Neuronal stem cell (in vitro differentiated cells): Measurements from ENCODE around the gene CPXM1.

Source experiments
- DNase-seq: peaks from one replicate; pipeline ENCODE4 v3.0.0-alpha.2; 2013; ENCODE audit warnings: low spot score
- H2AFZ ChIP-seq: one replicate; pipeline ENCODE4 v1.6.1; 2013; ENCODE audit warnings: mild to moderate bottlenecking, low read length, inconsistent platforms
- H2AK5ac ChIP-seq: 2 replicates; pipeline ENCODE4 v1.6.1; 2013; ENCODE audit warnings: low read depth, mild to moderate bottlenecking, inconsistent platforms, low read length, moderate library complexity, mixed read lengths
- H2BK120ac ChIP-seq: 2 replicates; pipeline ENCODE4 v1.6.1; 2013; ENCODE audit warnings: low read depth, mild to moderate bottlenecking, inconsistent platforms, low read length, moderate library complexity, mixed read lengths
- H2BK12ac ChIP-seq: one replicate; pipeline ENCODE4 v1.6.1; 2013; ENCODE audit warnings: low read length, inconsistent platforms
- H2BK15ac ChIP-seq: 2 replicates; pipeline ENCODE4 v1.6.1; 2013; ENCODE audit warnings: mild to moderate bottlenecking, low read length, inconsistent platforms, mixed read lengths
- H2BK5ac ChIP-seq: one replicate; pipeline ENCODE4 v1.6.1; 2013; ENCODE audit warnings: inconsistent platforms, mild to moderate bottlenecking, low read length, moderate library complexity
- H3K14ac ChIP-seq: one replicate; pipeline ENCODE4 v1.6.1; 2013; ENCODE audit warnings: low read length, inconsistent platforms
- H3K18ac ChIP-seq: 2 replicates; pipeline ENCODE4 v1.6.1; 2013; ENCODE audit warnings: low read length, inconsistent platforms
- H3K23ac ChIP-seq: 2 replicates; pipeline ENCODE4 v1.6.1; 2013; ENCODE audit warnings: low read depth, mild to moderate bottlenecking, mixed read lengths, low read length, inconsistent platforms; ENCODE audit not compliant: poor library complexity
- H3K27ac ChIP-seq: replicated peaks from 3 replicates; pipeline ENCODE4 v1.5.1; 2013; ENCODE audit warnings: low read length, inconsistent platforms
- H3K27me3 ChIP-seq, 3 experiments: 2 replicates each; pipeline ENCODE4 v1.6.1; 2013; ENCODE audit warnings: low read length in 3 of 3, mild to moderate bottlenecking in 2 of 3, inconsistent platforms in 1 of 3, low read depth in 1 of 3, mixed read lengths in 1 of 3, moderate library complexity in 1 of 3; ENCODE audit not compliant: control insufficient read depth in 3 of 3, insufficient read depth in 3 of 3
- H3K36me3 ChIP-seq, 2 donors: replicated peaks in 1 of 2; 2 replicates each; pipeline ENCODE4 v1.6.1; 2013; ENCODE audit warnings: low read length in 2 of 2; ENCODE audit not compliant: control insufficient read depth in 2 of 2, insufficient read depth in 2 of 2
- H3K4ac ChIP-seq: 2 replicates; pipeline ENCODE4 v1.6.1; 2013; ENCODE audit warnings: inconsistent platforms, mild to moderate bottlenecking, low read length, moderate library complexity
- H3K4me1 ChIP-seq, 2 donors: 1 replicate in 1 of 2; 2 replicates in 1 of 2; pipeline ENCODE4 v1.6.1; 2013; ENCODE audit warnings: low read length in 2 of 2, low read depth in 1 of 2; ENCODE audit not compliant: control insufficient read depth in 2 of 2, insufficient read depth in 1 of 2
- H3K4me2 ChIP-seq: one replicate; pipeline ENCODE4 v1.6.1; 2013; ENCODE audit warnings: mild to moderate bottlenecking, low read length, inconsistent platforms; ENCODE audit not compliant: insufficient read depth, poor library complexity, severe bottlenecking
- H3K4me3 ChIP-seq, 2 donors: 2 replicates each; pipeline ENCODE4 v1.5.1; 2013; ENCODE audit warnings: low read length in 2 of 2, mild to moderate bottlenecking in 2 of 2, inconsistent platforms in 1 of 2, moderate library complexity in 1 of 2
- H3K79me1 ChIP-seq: one replicate; pipeline ENCODE4 v1.6.1; 2013; ENCODE audit warnings: low read depth, mild to moderate bottlenecking, inconsistent platforms, low read length, moderate library complexity
- H3K9ac ChIP-seq: one replicate; pipeline ENCODE4 v1.6.1; 2013; ENCODE audit warnings: mild to moderate bottlenecking, low read depth, low read length, inconsistent platforms; ENCODE audit not compliant: poor library complexity
- H3K9me3 ChIP-seq, 2 donors: replicated peaks in 1 of 2; 2 replicates each; pipeline versions ENCODE3 to v1.6.1; 2013; ENCODE audit warnings: low read length in 2 of 2, mild to moderate bottlenecking in 2 of 2, inconsistent platforms in 1 of 2, low read depth in 1 of 2, mixed read lengths in 1 of 2, moderate library complexity in 1 of 2; ENCODE audit not compliant: control insufficient read depth in 2 of 2, insufficient read depth in 1 of 2
- H4K8ac ChIP-seq: one replicate; pipeline ENCODE4 v1.6.1; 2013; ENCODE audit warnings: low read depth, mild to moderate bottlenecking, inconsistent platforms, low read length, moderate library complexity
- H4K91ac ChIP-seq: one replicate; pipeline ENCODE4 v1.6.1; 2013; ENCODE audit warnings: low read length, low read depth, mild to moderate bottlenecking, inconsistent platforms; ENCODE audit not compliant: poor library complexity
- WGBS, 2 donors: extraction: QIAGEN DNeasy Blood & Tissue Kit; methylation state at CpG; one replicate each; pipeline ENCODE4 v1.1.7; 2013; ENCODE audit warnings: missing lambda C conversion rate in 2 of 2, mixed read lengths in 1 of 2; ENCODE audit not compliant: insufficient read length in 2 of 2, insufficient replicate concordance in 1 of 2; ENCODE audit errors: extremely low coverage in 2 of 2; 5-methylcytosine and 5-hydroxymethylcytosine counted together

CPXM1 gene

DNA sequence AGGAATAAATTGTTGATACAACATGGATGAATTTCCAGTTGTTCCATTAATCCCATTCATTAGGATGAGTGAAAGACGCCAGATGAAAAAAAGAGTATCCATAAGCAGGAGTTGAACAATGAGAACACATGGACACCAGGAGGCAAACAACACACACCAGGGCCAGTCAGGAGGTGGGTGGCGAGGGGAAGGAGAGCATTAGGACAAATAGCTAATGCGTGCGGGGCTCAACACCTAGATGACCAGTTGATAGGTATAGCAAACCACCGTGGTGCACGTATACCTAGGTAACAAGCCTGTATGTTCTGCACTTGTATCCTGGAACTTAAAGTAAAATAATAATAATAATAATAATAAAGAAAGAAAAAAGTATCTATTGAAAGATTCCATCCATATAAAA is 28.9 kb upstream of the CPXM1 start:
- DNase-seq: no peak
- H2AFZ ChIP-seq: no peak overlapping the region
- H3K27me3 ChIP-seq: peaks cover 0 to 18% (median 0%) of the 10 kb centered on the region in 3 experiments
- no peak overlapping the region for H2BK120ac ChIP-seq
- no peak overlapping the region for H2BK5ac ChIP-seq
- H4K91ac ChIP-seq: no peak overlapping the region
- H3K9ac ChIP-seq: no peak overlapping the region
- no CpG with 5 or more reads among the region's 6 CpGs for WGBS, 2 donors
- no peak overlapping the region for H2BK15ac ChIP-seq
- no peak overlapping the region for H3K4me3 ChIP-seq
- no peak overlapping the region for H2AK5ac ChIP-seq
- H4K8ac ChIP-seq: no peak overlapping the region
- no peak overlapping the region for H3K4ac ChIP-seq
- no peaks in the 10 kb centered on the region for H3K36me3 ChIP-seq
- H3K9me3 ChIP-seq: no peaks in the 10 kb centered on the region
- no peak overlapping the region for H3K18ac ChIP-seq
- H3K4me1 ChIP-seq: no peaks in the 10 kb centered on the region
- no peak overlapping the region for H3K23ac ChIP-seq
- H3K27ac ChIP-seq: no peak overlapping the region
- no peaks in the 10 kb centered on the region for H3K79me1 ChIP-seq
- H3K14ac ChIP-seq: no peak overlapping the region
- H2BK12ac ChIP-seq: no peak overlapping the region
- no peak overlapping the region for H3K4me2 ChIP-seq

DNA sequence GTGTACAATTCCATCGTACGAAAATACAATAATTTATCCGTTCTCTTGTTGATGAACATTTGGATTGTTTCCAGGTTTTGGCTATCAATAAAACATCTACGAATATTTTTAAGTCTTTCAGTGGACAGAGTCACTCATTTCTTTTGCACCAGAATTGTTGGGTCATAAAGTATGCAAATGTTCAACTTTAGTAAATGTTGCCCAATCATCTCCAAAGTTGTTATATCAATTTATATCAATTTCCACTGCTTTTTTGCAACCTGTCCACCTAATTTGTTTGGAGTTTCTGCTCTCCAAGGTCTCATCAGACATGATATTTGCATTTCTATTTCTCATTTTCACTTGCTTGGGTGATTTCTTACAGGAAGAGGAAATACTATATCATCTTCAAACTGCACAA is 26.2 kb upstream of the CPXM1 start:
- H3K14ac ChIP-seq: no peak overlapping the region
- H3K4me1 ChIP-seq: peaks cover 0 to 2% of the 10 kb centered on the region in 2 donors
- no peak overlapping the region for H2BK5ac ChIP-seq
- H3K4me3 ChIP-seq: no peak overlapping the region
- H3K9me3 ChIP-seq: peaks cover 0 to 3% of the 10 kb centered on the region in 2 donors
- H2AK5ac ChIP-seq: no peak overlapping the region
- no peak overlapping the region for H2BK15ac ChIP-seq
- H4K8ac ChIP-seq: no peak overlapping the region
- no peak overlapping the region for H3K23ac ChIP-seq
- H3K18ac ChIP-seq: no peak overlapping the region
- H2BK120ac ChIP-seq: no peak overlapping the region
- WGBS, 2 donors: no CpG with 5 or more reads among the region's 4 CpGs
- H3K27ac ChIP-seq: no peak overlapping the region
- no peaks in the 10 kb centered on the region for H3K79me1 ChIP-seq
- no peaks in the 10 kb centered on the region for H3K36me3 ChIP-seq
- H4K91ac ChIP-seq: no peak overlapping the region
- no peak overlapping the region for H3K4me2 ChIP-seq
- H3K9ac ChIP-seq: no peak overlapping the region
- H3K27me3 ChIP-seq: peaks cover 2 to 23% (median 6%) of the 10 kb centered on the region in 3 experiments
- DNase-seq: no peak
- H2AFZ ChIP-seq: no peak overlapping the region
- no peak overlapping the region for H2BK12ac ChIP-seq
- no peak overlapping the region for H3K4ac ChIP-seq

DNA sequence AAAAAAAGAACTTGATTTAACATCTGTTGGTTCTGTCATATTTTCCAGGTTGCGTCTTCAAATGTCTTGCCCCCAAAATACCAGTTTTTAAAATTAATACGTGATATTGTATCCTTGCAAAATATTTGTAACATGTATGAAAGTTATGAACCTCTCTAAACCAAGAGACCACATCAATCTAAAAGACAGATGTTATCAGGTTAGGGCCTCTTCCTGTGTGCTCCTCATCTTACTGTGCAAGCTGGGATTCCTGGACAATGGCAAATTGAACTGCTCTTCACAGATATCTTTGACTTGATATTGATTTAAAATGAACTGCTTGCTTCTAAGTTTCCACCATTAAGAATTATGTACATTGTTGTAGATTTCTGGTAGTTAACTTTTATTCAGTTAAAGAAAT is 25.3 kb upstream of the CPXM1 start:
- H3K23ac ChIP-seq: no peak overlapping the region

DNA sequence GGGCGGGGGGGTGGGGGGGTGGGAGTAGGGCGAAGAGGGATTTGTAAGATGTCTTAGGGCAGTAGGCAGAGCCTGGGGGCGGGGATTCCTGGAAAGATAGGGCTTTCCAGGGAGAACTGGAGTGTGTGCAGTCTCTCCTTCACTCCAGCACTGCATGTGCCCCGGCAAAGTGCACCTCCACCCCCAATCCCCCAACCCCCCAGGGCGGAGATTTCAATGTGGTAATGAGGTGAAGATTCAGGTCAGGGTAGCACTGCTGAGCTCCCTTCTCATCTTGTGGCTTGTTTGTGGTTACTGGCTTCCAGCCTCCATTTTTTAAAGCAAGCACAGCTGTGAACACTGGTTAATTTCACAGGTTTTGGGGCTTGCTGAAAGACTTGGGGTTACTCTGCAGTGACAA is 21.6 kb upstream of the CPXM1 start:
- no peak overlapping the region for H3K9ac ChIP-seq
- no peak overlapping the region for H2BK15ac ChIP-seq
- DNase-seq: no peak
- H3K79me1 ChIP-seq: no peaks in the 10 kb centered on the region
- no peak overlapping the region for H3K27ac ChIP-seq
- H2AK5ac ChIP-seq: no peak overlapping the region
- H4K91ac ChIP-seq: no peak overlapping the region
- H2BK120ac ChIP-seq: no peak overlapping the region
- peaks cover 0 to 2% of the 10 kb centered on the region in 2 donors for H3K4me1 ChIP-seq
- no peak overlapping the region for H3K23ac ChIP-seq
- H3K27me3 ChIP-seq: peaks cover 8 to 62% (median 20%) of the 10 kb centered on the region in 3 experiments
- no peak overlapping the region for H3K4me3 ChIP-seq
- no peak overlapping the region for H3K18ac ChIP-seq
- no peak overlapping the region for H2BK5ac ChIP-seq
- no peak overlapping the region for H3K4me2 ChIP-seq
- no peak overlapping the region for H4K8ac ChIP-seq
- no peaks in the 10 kb centered on the region for H3K36me3 ChIP-seq
- H3K4ac ChIP-seq: no peak overlapping the region
- peaks cover 0 to 8% of the 10 kb centered on the region in 2 donors for H3K9me3 ChIP-seq
- no CpG with 5 or more reads among the region's 5 CpGs for WGBS, 2 donors
- no peak overlapping the region for H2BK12ac ChIP-seq
- H2AFZ ChIP-seq: peak overlapping the region; percentile 63
- H3K14ac ChIP-seq: no peak overlapping the region

More for the DNA sequence above, 25.3 kb upstream of the CPXM1 start:
- Histone ChIP-seq H2BK15ac (no peak overlapping the region), H3K9ac (no peak overlapping the region), H3K4me3 (no peak overlapping the region), H3K79me1 (no peaks in the 10 kb centered on the region), H3K27me3 (peaks cover 8 to 31% (median 15%) of the 10 kb centered on the region in 3 experiments), H3K27ac (no peak overlapping the region), H2BK5ac (no peak overlapping the region), H3K9me3 (peaks cover 0 to 8% of the 10 kb centered on the region in 2 donors), H2AFZ (no peak overlapping the region), H3K14ac (no peak overlapping the region), H2BK12ac (no peak overlapping the region), H4K91ac (no peak overlapping the region), H3K4me1 (peaks cover 0 to 2% of the 10 kb centered on the region in 2 donors), H3K4ac (no peak overlapping the region), H4K8ac (no peak overlapping the region), H2AK5ac (no peak overlapping the region), H3K18ac (no peak overlapping the region), H2BK120ac (no peak overlapping the region), H3K36me3 (no peaks in the 10 kb centered on the region), H3K4me2 (no peak overlapping the region)
- no CpG with 5 or more reads among the region's 2 CpGs for WGBS, 2 donors
- DNase-seq: no peak
